Dermis microvascular lymphatic vessel endothelial cell (primary cell): ENCODE data around the gene BMP6. TPM values are rescaled to one million over a fixed set of nuclear protein-coding genes. Genes with fewer than 3 reads are reported as not detected.

Experiments
- DNase-seq, 2 donors: peaks; one replicate each; pipeline versions ENCODE4 v3.0.0 to v3.0.0-alpha.2; 2010; ENCODE audit warnings: low read depth in 2 of 2
- total RNA-seq: library from RNA; depleted of rRNA; stranded (reverse); fragments of >200 nt; gene quantifications from 2 replicates; pipeline ENCODE4 v1.2.1, GENCODE V29; 2014

BMP6 gene
- total RNA-seq, 1 donor from 2014 or later = 72.8 TPM

DNA sequence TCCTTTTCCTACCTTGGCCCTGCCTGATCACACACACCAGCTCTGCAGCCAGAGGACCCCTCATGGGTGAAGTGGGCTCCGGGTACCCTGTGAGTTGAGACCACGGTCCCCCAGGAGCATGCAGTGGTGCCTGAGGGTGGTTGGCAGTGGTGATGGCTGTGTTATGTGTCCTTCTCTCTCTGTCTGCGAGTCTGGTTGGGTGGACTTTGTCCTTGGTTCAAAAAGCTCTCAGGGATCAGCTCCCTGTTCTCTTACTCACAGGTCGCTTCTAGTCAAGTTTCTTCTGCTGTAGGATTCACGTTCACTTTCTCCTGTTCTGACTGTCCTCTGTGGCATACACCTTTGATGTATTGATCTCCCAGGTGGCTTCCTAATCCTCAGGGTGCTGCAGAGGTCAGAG is 100.1 kb downstream of the BMP6 start:
- DNase-seq = no peak

DNA sequence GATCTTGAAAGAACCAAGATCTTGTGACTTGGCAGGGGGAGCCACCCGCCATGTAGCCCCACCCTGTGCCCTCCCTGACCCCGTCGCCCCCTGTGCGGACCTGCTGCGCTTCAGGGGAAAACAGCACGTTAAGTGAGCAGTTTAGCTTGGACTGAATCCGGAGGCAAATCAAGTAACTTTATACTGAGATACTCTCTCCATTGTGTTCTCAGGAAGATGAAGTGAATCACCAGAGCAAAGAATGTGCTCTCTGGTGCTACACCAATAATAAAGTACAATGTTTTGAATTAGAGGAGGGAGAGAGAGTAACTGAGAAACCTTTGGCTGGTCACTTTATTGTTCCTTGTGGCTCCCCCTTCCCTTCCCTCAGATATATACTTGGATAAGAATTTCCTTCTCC is 101.2 kb downstream of the BMP6 start:
- peak in 1 of 2 donors; percentile 90 for DNase-seq

DNA sequence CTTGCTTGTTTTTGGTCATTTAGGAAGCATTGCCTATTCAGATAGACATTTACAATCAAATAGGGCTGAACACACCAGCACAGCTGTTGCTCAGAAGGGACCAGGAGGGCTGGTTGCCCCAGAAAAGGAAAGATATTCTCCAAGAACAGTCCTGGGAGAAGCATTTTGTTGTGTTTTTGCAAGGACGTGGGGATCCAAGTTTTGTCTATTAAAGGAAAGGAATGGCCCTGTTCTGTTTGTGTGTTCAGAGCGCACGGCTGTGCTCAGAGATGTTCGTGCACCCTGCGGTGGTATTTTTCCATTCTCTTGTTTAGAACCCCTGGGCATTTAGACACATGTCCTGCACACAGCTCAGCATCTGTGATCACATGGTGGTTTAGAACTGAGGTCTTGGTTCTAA is 102.2 kb downstream of the BMP6 start:
- no peak for DNase-seq

DNA sequence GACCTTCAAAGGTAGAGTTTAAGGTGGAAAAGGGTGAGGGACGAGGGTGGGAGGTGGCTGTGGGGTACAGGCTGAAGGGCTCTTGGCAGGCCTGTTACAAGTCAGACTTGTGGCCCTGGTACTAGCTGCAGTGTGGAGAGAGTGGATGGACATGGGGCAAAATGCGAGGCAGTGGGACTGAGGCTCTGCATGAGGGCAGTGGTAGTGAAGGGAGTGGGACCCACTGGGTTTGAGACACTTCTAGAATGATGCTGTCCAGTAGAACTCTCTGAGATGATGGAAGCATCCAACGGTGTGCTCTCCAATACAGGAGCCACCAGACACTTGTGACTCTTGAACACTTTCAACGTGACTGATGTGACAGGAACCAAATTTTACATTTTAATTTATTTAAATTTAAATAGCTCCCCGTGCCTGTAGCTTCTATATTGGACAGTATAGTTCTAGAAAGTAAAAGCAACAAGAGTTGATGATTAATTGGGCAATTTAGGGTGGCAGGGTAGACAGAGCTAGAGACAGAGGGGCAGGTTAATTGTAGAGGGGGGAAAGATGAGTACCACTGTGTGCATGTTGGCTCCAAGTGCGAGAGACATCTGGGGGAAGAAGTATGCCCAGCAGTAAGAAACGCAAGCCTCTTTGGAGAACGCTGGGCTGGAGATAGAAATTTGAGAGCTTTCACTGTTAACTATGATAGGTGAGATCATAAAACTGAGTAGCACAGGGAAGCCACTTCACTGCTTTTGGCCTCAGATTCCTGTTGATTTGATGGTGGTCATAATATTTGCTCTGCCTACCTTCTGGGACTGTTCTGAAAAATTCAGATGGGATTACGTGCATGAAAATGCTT is 107.2 kb downstream of the BMP6 start:
- no peak for DNase-seq

DNA sequence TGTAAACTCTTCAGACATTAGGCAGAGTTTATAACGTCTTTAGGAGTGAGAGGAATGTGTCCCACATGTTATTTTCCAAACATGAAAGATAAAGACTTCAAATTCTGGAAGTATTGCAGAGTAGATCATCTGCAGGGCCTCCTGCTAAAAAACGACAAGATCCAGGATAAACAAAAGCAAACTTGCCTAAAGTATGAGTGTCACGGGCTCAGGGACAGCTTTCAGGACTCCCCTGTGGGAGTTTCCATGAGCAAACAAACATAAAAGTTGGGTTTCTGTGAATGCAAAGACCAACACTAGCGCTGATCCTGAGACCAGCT is 107.8 kb downstream of the BMP6 start:
- DNase-seq = no peak

DNA sequence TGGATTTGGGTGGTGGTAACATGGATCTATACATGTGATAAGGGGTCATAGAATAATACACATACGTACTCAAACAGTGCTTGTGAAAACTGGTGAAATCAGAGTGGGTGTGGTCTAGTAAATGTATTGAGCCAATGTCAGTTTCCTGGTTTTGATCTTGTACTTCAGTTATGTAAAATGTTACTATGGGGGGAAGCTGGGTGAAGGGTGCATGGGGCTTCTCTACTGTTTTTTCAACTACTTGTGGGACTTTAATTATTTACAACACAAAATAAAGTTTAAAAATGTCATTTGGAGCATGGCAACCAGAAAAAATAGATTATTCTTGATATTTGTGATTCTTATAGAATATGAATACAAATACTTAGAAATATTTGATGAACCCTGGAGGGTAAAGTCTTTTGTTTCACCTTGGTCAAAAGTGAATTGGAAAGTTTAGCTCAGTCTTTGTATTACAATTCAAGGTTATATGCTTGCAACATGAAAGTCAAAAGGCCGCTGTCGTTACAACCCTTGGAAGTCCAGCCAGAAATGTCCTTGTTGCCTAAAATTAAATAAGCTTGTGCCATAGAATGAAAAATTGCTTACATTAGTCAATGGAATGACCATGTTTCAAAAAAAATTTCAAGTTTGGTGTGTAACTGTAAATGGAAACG is 110.6 kb downstream of the BMP6 start:
- DNase-seq = no peak

DNA sequence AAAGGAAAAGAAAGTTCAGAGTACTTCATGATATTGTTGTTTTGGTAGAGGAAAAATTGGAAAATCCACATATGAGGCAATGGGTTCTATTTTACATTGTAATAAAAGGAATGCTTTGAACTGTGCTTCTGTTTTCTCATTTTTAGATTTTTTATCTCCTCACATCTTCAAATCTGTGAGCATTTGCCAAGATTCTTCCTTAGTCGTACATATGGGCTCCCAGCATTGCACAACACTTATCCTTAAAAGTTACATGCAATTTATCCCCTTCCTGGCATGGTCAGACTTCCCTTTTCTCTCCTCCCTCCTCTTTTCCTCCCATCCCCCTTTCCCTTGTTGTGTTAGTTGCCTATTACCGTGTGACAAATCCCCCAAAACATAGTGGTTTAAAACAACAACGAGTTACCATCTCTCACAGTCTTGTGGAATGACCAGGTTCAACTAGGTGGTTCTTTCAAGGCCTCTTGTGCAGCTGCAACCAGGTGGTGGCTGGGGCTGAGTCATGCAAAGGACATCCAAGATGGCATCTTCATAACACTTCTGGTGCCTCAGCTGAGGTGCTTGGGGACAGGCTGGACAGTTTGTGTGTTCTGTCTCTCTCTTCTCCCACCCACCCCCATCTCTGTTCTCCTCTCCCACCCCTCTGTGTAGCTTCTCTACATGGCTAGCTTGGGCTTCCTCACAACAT is 116.0 kb downstream of the BMP6 start:
- no peak for DNase-seq

DNA sequence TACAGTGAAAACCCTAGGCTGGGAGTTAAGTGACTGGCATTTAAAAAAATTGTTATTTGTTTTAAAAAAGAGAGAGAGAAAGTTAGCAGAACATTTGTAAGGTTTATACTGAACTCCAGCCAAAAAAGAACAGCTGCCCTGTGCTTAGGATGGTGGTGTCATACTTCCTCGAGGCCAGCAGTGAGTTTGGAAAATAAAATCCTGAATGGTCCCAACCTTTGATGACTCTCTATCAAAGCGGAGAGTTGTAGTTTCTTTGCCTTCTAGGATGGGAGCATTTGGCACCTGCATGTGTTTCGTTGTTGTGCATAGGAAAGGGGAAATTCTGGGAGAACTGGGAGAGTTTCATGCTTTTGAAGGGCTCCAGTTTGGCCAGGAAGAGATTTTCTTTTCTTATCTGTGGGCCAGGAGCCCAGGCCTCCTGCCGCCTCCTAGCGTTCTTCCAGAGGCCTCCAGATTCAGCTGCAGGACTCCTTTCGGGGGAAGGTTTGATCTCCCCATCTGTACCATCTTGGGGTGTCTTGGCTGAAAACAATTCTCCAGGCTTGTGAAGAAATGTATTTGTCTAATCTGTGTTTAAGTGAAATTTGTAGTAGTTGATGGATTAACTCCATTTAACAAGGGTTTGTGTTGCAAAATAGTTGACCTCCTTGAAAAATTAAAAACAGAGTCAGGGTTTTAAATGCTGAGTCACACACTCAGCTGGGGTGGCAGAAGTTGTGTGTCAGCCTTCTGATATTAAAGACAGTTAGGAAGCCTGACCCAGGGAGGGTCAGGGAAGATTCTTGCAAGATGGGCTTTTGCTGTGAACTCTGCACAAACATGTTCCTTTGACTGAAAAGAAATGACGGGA is 121.3 kb downstream of the BMP6 start:
- peak; percentile 63 to 79 for DNase-seq

DNA sequence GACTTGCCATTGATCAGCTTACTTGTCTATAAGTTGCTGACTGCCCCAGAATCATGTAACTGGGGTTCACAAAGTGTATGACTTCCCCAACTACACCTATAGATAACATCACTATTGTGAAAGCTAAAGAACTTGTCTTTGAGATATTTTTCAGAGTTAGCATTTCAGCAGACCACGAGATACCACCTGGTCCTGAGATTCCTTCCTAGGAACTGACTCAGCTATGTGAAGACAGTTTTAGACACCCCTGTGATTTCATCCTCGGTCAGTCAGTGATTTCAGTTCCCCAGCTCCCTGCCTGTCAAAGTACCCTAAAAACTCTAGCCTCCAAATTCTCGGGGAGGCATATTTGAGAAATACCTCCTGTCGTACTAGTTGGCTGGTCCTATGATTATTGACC is 122.3 kb downstream of the BMP6 start:
- DNase-seq = no peak

DNA sequence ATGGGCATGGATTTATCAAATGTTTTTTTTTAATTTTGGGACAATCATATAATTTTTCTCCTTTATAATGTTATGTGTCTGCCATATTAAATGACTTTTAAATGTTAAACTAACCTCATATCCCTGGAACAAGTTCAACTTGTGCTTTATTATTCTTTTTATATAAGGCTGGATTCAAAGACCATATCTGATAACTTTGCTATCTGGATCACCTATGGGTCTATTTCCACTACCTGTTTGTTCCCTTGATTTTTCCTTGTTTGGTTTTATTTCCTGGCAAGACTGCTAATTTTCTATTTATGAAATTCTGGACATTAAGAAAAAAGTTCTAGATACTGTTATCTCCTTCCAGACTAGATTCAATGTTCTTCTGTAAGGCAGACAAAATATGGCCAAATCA is 125.9 kb downstream of the BMP6 start:
- no peak for DNase-seq

DNA sequence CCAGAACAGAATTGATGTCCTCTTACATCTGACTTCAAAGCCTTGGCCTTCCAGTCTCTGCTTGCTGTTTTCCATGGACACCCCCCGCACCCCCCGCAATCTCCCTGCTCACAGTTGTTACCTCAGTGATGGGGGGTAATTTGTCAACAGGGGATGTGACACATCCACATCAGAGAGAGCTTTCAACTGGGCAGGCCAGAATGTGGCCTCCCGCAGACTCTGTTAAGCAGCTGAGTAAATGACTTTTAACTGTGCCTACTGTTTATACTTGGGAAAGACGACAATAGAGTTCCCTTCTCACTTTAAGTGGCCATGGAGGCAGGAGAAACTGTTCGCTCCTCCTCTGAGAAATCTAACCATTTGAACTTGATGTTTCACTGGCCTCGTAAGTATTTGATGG is 133.7 kb downstream of the BMP6 start:
- no peak for DNase-seq

DNA sequence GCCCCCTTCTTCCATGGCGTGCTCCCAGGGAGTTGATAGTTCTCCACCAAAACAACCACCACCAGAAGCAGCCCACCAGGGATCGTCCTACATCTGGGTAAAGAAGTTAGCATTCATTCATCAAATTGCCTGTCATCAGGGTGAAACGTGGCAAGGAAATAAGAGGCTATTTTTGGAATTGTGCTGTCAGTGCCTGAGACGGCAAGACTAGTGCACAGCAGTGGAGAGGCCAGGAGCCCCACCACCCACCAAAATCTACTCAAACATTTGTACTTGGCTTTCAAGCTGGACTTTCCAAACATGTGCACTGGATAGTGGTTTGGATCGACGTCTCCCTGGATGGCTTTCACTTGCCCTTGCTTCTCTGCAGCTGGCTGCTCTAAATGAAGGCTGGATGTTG is 139.9 kb downstream of the BMP6 start:
- DNase-seq = no peak

DNA sequence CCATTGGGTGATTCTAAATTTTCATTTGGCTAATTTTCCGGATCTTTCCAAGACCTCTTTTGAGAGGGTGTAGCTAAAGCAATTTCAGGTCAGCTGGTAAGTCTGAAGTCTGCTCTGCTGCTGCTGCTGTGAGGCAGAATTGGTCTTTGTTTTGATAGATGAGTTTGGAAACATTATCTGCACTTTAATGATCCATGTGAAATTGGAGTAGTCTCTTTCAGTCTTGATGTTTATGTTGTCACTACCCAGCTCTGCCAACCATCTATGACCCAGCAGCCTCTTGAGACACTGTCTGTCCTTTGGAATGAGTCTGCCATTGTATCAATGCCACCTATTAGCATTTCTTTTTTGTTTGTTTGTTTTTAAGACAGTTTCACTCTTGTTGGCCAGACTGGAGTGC is 140.6 kb downstream of the BMP6 start:
- DNase-seq = no peak

DNA sequence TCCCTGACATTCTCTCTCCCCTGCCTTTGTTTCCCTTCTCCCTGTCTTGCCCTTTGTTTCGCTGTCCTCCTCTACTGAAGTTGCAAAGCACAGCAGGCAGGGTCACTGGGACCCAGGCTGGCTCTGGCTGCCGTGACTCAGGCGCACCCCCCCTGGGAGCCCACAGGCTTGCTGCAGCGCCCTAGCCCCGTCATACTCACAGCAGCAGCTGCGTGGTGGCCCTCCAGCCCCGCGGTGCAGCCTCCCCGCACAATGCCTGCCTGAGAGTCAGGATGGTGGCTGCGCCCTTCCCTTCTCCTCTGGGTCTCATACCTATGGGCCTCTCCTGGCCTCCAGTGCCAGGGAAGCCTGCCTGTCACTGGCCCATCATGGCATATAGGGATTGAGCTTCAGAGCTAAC is 143.0 kb downstream of the BMP6 start:
- no peak for DNase-seq

DNA sequence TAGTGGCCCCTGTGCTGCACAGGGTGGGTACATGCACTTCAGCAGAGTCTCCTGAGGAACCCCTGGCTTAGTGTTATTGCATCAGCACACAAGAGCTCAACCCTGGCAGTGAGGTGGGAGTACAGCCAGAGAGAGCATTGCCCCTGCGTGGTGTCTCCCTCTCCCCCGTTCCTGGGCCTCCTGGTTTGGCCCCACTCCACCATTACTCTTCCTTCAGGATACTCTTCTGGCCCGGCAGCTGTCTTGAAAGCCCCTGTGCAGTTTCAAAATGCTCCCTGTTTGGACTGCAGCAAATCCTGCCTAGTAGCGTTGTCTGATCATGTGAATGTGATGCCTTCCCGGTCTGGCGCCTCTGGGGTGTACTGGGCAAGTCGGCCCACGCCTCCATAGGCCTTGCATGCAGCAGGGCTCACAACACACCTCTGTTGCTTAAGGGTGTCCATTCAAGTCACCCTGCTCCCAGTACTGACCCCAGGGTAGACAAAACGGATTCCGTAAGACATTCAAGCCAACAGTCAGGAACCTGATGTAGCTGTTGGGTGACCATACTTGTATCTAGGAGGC is 152.6 kb downstream of the BMP6 start:
- DNase-seq = no peak

DNA sequence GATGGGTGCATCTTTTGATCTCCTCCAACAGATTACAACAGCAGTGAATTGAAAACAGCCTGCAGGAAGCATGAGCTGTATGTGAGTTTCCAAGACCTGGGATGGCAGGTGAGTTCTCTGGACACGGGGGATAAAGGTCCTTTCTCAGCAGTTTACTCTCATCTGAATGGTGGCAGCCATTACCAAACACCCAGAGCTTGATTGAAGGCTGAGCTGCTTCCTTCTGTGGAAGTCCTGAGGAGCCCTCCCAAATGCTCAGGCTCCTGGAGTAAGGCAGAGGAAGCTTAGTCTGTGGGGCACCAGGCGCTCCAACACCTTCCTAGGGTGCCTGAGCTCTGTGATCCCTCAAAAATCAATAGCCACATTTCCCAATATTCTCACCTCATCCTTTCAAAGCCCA is 153.1 kb downstream of the BMP6 start:
- DNase-seq = no peak

DNA sequence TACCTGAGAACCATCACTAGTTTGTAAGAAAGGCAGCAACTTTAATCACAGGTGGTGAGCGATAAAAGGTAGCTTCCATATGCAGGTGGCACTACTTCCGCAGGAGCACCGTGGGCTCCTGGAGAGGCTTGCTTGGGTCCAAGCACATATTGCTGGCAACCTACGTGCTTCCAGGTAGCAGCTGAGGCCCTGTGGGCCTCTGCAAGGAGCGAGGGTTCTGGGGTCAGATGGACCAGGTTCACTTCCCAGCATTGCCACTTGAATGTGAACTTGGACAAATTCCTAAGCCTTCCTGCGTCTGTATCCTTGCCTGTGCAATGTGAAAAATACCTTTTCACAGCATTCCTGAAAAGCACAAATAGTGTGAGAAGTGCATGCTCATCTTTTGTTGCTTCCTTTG is 153.7 kb downstream of the BMP6 start:
- DNase-seq = no peak

DNA sequence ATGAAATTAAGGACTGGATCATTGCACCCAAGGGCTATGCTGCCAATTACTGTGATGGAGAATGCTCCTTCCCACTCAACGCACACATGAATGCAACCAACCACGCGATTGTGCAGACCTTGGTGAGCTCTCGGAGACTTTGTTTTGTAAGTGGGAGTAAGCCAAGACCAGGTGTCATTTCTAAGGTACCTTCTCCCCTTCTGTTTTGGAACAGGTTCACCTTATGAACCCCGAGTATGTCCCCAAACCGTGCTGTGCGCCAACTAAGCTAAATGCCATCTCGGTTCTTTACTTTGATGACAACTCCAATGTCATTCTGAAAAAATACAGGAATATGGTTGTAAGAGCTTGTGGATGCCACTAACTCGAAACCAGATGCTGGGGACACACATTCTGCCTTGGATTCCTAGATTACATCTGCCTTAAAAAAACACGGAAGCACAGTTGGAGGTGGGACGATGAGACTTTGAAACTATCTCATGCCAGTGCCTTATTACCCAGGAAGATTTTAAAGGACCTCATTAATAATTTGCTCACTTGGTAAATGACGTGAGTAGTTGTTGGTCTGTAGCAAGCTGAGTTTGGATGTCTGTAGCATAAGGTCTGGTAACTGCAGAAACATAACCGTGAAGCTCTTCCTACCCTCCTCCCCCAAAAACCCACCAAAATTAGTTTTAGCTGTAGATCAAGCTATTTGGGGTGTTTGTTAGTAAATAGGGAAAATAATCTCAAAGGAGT is 154.2 kb downstream of the BMP6 start:
- DNase-seq = no peak

DNA sequence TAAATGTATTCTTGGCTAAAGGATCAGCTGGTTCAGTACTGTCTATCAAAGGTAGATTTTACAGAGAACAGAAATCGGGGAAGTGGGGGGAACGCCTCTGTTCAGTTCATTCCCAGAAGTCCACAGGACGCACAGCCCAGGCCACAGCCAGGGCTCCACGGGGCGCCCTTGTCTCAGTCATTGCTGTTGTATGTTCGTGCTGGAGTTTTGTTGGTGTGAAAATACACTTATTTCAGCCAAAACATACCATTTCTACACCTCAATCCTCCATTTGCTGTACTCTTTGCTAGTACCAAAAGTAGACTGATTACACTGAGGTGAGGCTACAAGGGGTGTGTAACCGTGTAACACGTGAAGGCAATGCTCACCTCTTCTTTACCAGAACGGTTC is 154.8 kb downstream of the BMP6 start:
- DNase-seq = no peak

DNA sequence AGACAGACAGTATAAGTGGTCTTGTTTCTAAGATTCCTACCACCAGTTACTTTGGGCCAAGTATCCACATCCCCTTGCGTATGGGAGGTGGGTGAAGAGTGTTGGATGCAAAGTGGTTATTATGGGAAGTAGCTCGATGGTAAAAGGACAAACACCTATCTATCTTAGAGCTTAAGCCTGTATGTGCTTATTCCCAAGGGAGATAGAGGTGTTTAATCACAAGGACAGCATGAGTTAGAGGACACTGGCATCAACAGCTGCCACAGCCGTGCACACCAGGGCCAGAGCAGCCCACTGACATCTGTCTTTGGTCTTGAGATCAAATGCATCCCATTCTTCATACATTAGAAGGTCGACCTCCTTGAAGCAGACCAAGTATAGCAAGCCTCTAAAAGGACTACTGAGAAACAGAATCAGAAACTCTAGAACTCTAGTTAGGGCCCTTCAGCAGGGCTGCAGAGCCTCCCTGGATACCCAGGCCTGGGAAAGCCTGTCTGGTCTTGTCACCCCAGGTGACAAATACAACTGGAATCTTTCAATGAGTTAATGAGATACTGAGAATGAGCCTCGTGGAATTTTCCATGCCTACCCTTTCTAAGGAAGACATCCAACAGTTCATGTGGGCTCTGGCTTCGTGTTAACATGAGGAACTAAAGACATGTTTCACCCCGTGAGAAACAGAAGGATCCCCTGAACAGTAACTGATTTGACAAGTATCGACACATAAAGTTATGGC is 156.0 kb downstream of the BMP6 start:
- DNase-seq = peak in 1 of 2 donors; percentile 58
